GM19328 (cell line): Measurements from ENCODE around the gene MIOX.
"Not testable (repeated sequence)": the region's sequence is repeated elsewhere in the genome, so short reads cannot be mapped to it uniquely, and the experiment has no call there.

Experiments used
- ATAC-seq: cut with Tn5 transposase; IDR thresholded peaks from one replicate; pipeline ENCODE4 v1.9.1; 2021; ENCODE audit warnings: mild to moderate bottlenecking, moderate library complexity; ENCODE audit not compliant: unreplicated experiment

MIOX gene

DNA sequence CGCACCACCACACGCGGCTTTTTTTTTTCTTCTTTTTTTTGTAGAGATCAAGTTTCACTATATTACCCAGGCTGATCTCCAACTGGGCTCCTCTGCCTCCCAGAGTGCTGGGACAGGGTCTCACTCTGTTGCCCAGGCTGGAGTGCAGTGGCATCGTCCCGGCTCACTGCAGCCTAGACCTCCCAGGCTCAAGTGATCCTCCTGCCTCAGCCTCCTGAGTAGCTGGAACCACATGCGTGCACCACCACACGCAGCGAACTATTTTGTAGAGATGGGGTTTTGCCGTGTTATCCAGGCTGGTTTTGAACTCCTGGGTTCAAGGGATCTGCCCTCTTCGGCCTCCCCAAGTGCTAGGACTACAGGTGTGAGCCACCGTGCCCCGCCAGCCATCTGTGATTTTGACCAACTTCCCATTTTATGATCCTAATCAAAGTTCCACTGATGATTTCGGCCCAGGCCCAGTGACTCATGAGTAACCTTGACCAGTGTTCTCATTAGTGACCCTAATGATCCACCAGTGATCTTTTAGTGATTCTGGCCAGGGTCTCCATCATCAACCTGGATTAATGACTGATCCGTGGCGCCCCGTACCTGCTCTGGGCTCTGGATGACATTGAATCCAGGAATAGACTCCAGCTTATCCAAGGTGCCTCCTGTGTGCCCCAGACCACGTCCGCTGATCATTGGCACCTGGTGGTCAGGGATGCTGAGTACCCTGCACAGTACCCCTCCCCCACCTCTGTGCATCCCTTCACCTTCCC lies 41.4 kb downstream of the MIOX start:
- no peak for ATAC-seq

GRCh38 chr22:50528682-50529415 lies 42.2 kb downstream of the MIOX start:
- no peak for ATAC-seq

DNA sequence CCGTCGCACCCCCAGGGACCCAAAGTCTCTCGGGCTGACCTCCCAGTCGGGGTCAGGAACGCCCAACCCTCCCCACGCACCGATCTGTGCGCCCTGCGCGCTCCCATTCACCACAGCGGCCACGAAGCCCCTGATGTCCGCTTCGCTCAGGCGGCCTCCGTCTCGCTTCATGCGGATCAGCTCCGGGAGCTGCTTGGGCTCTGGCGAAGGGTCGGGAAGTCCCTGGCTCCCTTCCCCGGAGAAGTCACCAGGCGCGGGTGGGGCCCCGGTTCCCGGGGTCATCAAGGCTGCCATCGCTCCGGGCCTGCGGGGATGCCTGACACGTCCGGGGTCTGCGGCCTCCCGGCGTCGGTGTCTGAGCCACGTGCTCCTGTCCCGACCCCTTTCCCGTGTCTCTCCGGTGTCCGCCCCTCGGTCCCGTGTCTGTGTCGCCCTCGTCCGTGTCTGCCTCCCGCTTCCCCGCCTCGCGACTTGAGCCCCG lies 42.8 kb downstream of the MIOX start:
- no peak for ATAC-seq

GRCh38 chr22:50529897-50530579 lies 43.4 kb downstream of the MIOX start, which contains the start of gene TYMP:
Gene TYMP (minus strand): TSS chr22:50530012. CDS start chr22:50529709, 303 bp downstream.
- ATAC-seq = no peak

DNA sequence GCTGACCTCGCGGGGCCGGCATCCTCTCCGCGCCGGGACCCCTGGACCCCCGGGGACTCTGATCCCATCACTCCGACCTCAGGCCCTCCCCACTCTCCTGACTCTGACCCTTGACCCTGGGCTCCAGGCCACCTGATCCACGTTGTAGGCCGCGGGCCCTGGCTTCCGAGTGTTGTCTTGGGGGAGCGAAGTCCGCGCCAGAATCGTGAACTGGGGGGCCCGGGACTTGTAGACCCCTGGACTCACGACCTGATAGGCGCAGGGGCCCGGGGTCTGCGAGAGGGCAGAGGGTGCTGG lies 43.9 kb downstream of the MIOX start:
- ATAC-seq = no peak

- ATAC-seq = no peak
Measured at GRCh38 chr22:50530877-50531545, 44.4 kb downstream of the MIOX start.

DNA sequence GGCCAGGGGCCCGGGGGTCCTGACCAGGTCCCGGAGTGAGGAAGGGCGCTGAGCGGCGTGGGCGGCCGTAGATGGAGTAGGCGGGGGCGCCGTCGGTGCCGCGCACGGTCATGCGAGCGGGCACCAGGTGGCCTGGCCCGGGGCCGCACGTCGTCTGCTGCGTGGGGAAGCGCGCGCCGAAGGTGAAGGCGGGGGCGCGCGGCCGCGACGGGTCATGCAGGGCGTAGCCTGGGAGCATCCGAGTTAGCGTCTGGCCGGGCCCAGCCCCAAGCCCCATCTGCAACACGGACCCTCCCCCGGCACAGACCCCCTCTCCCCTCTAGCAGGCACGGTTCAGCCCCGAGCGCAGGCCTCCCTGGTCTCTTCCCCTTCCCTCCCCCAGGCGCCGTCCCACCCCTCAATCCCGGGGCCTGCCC lies 44.9 kb downstream of the MIOX start:
- ATAC-seq = no peak

DNA sequence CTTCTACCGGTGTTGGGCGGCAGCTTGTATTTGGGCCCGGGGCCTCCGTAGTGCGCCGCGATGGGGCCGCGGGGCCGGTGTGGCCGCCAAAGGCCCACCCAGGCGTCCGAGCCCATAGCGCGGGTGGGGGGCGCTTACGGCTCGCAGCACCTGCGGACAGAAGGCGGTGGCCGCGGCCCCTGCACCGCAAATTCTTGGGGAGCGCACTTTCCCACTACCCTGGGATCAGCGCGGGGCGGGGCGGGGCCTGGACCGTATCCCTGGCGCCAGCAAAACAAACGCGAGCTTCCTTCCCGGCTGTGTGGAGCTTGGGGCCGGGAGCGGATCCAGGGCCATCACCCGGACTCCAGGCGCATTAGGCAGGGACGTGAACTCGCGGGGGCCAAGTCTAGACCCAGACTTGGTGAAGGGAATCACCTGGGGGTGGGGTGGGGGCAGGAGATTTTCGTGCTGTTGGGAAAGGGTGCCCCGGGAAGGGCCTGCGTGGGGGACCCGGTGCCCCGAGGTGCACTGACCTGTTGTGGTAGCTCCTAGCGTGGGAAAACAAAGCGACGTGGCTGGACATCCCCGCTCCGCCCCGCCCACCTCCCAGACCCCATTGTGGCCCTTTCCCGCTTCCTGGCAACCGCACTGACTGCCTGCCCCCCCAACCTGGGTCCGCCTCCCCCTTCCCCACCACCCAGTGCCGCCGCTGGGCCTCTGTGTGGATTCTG lies 45.5 kb downstream of the MIOX start:
- no peak for ATAC-seq

GRCh38 chr22:50532824-50533796 lies 46.5 kb downstream of the MIOX start:
- ATAC-seq = no peak

DNA sequence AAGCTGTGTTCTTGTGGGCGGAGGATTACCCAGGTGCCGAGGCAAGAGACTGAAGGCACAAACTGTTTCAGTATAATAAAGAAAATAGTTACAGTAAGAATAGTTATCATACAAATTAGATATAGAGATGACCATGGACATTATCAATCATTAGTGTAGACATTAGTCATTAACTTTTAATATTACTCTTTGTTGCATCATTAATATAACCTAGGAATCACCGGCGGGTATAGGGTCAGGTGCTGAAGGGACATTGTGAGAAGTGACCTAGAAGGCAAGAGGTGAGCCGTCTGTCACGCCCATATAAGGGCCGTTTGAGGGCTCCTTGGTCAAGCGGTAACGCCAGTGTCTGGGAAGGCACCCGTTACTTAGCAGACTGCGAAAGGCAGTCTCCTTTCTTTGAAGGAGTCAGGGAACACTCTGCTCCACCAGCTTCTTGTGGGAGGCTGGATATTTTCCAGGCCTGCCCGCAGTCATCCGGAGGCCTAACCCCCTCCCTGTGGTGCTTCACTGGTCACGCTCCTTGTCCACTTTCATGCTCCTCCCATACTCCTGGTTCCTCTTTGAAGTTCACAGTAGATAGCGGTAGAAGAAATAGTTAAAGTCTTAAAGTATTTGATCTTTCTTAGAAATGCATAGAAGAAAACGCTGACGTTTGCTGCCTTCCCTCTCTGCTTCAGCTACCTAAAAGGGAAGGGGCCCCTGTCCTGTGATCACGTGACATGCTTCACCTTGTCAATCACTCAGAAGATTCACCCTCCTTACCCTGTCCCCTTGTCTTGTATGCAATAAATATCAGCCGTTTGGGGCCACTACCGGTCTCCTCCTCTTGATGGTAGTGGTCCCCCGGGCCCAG lies 47.4 kb downstream of the MIOX start:
- not testable (repeated sequence) for ATAC-seq

DNA sequence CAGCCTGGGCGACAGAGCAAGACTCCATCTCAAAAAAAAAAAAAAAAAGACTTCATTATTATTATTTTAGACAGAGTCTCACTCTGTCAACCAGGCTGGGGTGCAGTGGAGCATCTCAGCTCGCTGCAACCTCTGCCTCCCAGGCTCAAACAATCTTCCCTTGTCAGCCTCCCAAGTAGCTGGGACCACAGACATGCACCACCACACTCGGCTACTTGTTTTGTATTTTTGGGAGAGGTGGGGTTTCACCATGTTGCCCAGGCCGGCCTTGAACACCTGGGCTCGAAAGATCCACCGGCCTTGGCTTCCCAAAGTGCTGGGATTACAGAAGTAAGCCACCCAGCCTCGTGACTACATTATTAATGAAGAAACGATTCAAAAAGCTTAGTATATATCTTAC lies 48.5 kb downstream of the MIOX start:
- ATAC-seq = no peak

GRCh38 chr22:50536226-50536625 lies 49.6 kb downstream of the MIOX start:
- no peak for ATAC-seq

- no peak for ATAC-seq
Measured at GRCh38 chr22:50537765-50538164, 51.1 kb downstream of the MIOX start.
